ENCODE results near the gene C12orf42. TPM values are rescaled to one million over a fixed set of nuclear protein-coding genes. Genes with fewer than 3 reads are reported as not detected.
A peak's percentile ranks its signal among the peaks of the same experiment; 100 is the strongest.

The C12orf42 gene
- total and polyA plus RNA-seq, 10 of the 15 experiments (the other 5 are each of a cell fraction or from before 2014, with no cell fraction given) = 1.4 to 7.0 (median 2.4) TPM

GRCh38 chr12:103505371-103506236 is 9.8 kb upstream of the C12orf42 start:
- ATAC-seq (peak; percentile 93), DNase-seq (ENCODE audit: low read depth, low spot score) (peak; percentile 98), FAIRE-seq (peak; percentile 100)
- peaks cover 22% of the 10 kb centered on the region for H3K4me1 ChIP-seq (ENCODE audit: control insufficient read depth, insufficient read depth, low read length)
- H3K9ac ChIP-seq (ENCODE audit: control insufficient read depth, insufficient read depth, low read length) = no peak overlapping the region; the same call in 1 of the 2 replicates
- no peaks in the 10 kb centered on the region for H3K36me3 ChIP-seq (ENCODE audit: control insufficient read depth in 2 of 2, insufficient read depth in 2 of 2, low read length in 1 of 2)
- H4K20me1 ChIP-seq (ENCODE audit: control insufficient read depth, insufficient read depth) = no peaks in the 10 kb centered on the region
- no peaks in the 10 kb centered on the region for H3K27me3 ChIP-seq (replicated peaks in 1 of 2; ENCODE audit: control insufficient read depth in 2 of 2, insufficient read depth in 2 of 2, low read length in 1 of 2)
- no peak overlapping the region for H3K4me3 ChIP-seq
- H3K4me2 ChIP-seq (ENCODE audit: control insufficient read depth, insufficient read depth) = peak overlapping the region; percentile 36
- ChIA-PET SMC1A (ENCODE audit: uncharacterized antibody, unreplicated experiment) (interaction anchor here (0.5 to 13.0 kb wide), 27 partner anchors 8 to 622 kb away, joined by 3 to 334 read pairs (median 4); partner anchors contain the start of gene C12orf42), RAD21 (ENCODE audit: unreplicated experiment) (interaction anchor here (0.5 to 8.1 kb wide), 24 partner anchors 9 to 1335 kb away, joined by 3 to 81 read pairs (median 4); partner anchors contain the start of gene C12orf42), CTCF (interaction anchor here (0.7 to 11.0 kb wide), 16 partner anchors 9 to 623 kb away, joined by 3 to 228 read pairs (median 7); partner anchors contain the start of gene C12orf42), POLR2A (interaction anchor here (0.6 to 1.0 kb wide), 3 partner anchors 9 to 549 kb away, joined by 3 to 4 read pairs (median 3); no protein-coding TSS in a partner anchor)
- intact Hi-C loops (cut with micrococcal nuclease; ENCODE audit: unreplicated experiment) (loop anchor here (1.0 to 2.0 kb wide), 10 partner anchors 25 to 557 kb away; no protein-coding TSS in a partner anchor), in situ Hi-C loops (cut with MboI) (no loop called here)
- peaks cover 2% of the 10 kb centered on the region; the same call in 1 of the 3 replicates for H3K9me3 ChIP-seq (replicated peaks; ENCODE audit: control insufficient read depth, insufficient read depth, low read length)
- H3K79me2 ChIP-seq (ENCODE audit: control insufficient read depth, insufficient read depth, low read length) = no peaks in the 10 kb centered on the region
- TSS peak; percentile 60 for BruUV-seq (replicated peaks)
- H2AFZ ChIP-seq (ENCODE audit: control insufficient read depth, low read depth, low read length) = peak overlapping the region; percentile 43
- peak overlapping the region; percentile 23 for H3K27ac ChIP-seq (ENCODE audit: control insufficient read depth, insufficient read depth)
- under 1% methylated on average over 9 of the region's 9 CpGs for WGBS (ENCODE audit: insufficient coverage, insufficient replicate concordance, low lambda C conversion rate, missing lambda C conversion rate)
- TF ChIP-seq SKIL (IDR thresholded peaks at IDR 0.05; ENCODE audit: low read depth, poor library complexity, severe bottlenecking) (peak; percentile 100), CBX3 (IDR thresholded peaks at IDR 0.05; ENCODE audit: borderline replicate concordance, low read depth) (no peak), FOXM1 (IDR thresholded peaks at IDR 0.05; ENCODE audit: low read depth, low read length) (peak; percentile 98), RBBP5 (conservative IDR thresholded peaks at IDR 0.05) (no peak), ATF2 (IDR thresholded peaks at IDR 0.05; ENCODE audit: low read length) (peak; percentile 99), NFYA (IDR thresholded peaks at IDR 0.05; ENCODE audit: borderline replicate concordance, low read depth, low read length) (no peak), SUPT20H (IDR thresholded peaks at IDR 0.05; ENCODE audit: borderline replicate concordance, control insufficient read depth, low read depth, low read length) (no peak), NR2C1 (IDR thresholded peaks at IDR 0.05) (no peak), TCF3 (IDR thresholded peaks at IDR 0.05; ENCODE audit: borderline replicate concordance, insufficient read depth, low read depth, low read length) (peak; percentile 67; the same call in 1 of the 2 replicates), YBX1 (IDR thresholded peaks at IDR 0.05) (no peak), YY1 (IDR thresholded peaks at IDR 0.05; ENCODE audit: low read depth, low read length) (peak; percentile 92), MXI1 (IDR thresholded peaks at IDR 0.05; ENCODE audit: low read depth, low read length) (peak; percentile 85; the same call in 1 of the 2 replicates), ZNF687 (IDR thresholded peaks at IDR 0.05) (peak; percentile 85), NFXL1 (IDR thresholded peaks at IDR 0.05; ENCODE audit: borderline replicate concordance) (no peak), RUNX3 (IDR thresholded peaks at IDR 0.05; ENCODE audit: low read length) (peak; percentile 98)

All from GM12878 (cell line).